Stimulated activated CD4-positive, alpha-beta T cell treated with anti-CD3 and anti-CD28 coated beads, Interleukin-1b, Interleukin-23, amount 100 ng/mL, for 48 hours (primary cell): Measurements from ENCODE around the gene SRMS.

Experiments
- DNase-seq: peaks from one replicate; pipeline ENCODE4 v3.0.0-alpha.2; 2020

The SRMS gene, protein sequence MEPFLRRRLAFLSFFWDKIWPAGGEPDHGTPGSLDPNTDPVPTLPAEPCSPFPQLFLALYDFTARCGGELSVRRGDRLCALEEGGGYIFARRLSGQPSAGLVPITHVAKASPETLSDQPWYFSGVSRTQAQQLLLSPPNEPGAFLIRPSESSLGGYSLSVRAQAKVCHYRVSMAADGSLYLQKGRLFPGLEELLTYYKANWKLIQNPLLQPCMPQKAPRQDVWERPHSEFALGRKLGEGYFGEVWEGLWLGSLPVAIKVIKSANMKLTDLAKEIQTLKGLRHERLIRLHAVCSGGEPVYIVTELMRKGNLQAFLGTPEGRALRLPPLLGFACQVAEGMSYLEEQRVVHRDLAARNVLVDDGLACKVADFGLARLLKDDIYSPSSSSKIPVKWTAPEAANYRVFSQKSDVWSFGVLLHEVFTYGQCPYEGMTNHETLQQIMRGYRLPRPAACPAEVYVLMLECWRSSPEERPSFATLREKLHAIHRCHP

DNA sequence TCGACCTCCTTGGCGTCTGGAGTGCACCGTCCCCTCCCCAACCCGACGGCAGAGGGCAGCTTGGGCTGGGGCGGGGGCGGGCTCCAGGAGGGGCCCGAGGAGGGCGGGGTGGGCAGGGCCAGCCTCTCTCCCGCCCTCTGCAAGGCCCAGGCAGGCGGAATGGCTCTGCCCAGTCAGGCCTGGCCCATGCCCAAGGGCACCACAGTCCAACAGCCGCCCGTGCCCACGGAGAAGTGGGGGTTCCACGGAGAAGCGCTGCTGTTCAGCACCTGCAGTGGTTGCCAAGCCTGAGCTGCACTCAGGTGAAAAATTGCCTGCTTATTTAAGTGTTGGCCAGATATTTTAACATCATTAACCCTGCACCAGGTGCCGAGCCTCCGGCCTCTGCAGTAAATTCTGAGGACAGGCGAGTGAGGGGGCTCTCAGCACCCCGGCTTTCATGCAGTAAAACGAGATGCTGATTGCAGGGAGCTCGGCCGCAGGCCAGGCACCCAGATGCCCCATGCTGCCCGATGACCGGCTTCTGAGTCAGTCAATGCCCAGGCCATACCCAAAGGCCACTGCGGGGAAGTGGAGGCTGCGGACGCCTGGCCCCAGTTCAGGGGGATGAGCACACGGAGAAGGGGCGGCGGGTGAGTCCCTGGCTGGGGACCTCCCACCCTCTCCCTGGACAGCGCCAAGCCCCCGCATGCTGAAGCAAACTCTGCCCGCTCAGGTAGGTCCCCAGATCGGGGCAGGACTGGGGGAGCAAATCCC is at the start of gene SRMS:
TSS of gene SRMS (minus strand) at position 25 of the 756 bp plus-strand sequence. CDS start 286 bp downstream, outside the sequence.
- DNase-seq = no peak

DNA sequence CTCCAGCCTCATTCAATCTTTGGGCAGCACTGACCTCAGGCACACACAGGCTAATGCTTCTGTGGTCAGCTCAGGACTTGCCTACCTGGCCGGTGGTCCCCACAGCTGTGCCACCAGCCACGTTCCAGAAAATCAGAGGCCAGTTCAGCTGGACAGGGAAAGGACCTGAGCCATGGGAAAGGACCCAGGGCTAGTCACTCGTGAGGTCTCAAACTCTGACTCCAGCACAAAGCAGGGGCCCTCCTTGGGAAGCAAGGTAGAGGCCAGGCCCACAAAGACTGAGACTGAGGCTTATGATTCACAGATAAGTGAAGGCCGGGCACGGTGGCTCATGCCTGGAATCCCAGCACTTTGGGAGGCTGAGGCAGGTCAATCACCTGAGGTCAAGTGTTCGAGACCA is 48.9 kb upstream of the SRMS start:
- DNase-seq = no peak

DNA sequence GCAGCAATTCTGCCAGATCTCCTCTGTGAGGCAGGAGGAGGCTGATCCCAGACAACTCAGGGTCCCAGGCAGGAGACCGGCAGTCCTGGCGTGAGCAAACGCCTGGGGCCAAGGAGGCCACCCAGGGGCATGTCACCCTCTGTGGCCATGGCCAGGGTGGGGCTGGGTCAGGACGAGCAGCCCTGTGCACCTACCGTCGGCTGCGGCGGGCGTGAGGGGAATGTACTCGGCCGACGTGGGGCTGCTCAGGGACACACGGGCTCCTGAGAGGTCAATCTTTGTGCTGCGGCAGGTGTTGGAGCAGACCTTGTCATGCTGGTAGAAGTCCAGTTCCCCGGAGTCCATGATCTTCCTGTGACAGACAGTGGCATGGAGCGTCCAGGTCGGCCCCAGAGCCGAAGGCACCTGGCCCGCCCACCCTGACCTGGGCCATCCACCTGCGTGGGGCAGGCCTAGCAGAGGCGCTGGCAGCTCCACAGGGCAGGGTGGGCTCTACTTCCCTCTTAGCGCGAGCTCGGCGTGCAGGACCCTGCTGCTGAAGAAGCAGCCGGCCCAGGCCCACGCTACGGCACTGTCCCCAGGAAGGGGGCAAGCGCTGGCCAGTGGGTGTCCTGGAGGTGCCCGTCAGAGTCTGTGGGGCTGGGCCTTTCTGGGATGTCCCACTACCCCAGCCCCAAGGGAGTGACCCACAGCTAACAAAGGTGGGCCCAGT is 48.0 kb upstream of the SRMS start:
- no peak for DNase-seq

DNA sequence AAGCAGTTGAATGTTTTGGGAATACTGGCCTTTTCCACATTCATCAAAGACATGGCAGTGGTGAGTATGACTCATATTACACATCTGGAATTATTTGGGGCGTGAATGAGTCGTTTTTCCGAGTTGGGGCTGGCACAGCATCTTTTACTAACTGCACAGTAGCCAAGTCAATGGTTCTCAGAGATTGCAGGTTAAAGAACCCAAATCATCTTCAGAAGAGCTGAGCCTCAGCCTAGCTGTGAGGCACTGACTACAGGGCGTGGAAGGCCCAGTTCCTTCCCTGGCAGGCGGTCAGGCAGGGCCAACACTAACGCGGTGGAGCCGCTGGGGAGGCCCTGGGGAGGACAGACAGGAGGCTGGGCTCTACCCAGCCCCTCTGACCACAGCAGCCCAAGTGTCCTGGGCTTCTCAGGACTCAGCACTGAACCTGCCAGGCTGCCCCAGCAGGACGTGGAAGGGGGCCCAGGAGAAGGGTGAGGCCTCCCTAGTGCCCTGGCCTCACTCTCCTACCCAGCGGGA is 46.6 kb upstream of the SRMS start:
- DNase-seq = no peak

DNA sequence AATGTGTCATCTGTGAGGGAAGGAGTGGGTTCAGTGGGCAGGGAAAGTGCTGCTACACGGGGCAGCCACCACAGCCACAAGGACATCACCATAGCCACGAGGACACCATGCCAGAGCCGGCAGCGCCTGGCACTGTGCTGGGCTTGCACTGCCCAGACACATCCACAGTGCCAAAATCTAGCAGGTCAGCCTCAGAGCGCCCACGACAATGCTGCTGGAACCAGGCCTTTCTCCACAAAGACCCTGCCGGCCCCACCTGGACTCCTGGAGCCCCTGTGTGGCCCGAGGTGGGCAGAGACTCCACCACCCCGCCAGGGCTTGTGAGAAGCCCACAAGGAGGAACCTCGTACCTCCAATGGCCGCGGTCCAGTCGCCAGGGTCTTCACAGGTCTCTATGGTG is 45.1 kb upstream of the SRMS start:
- no peak for DNase-seq

DNA sequence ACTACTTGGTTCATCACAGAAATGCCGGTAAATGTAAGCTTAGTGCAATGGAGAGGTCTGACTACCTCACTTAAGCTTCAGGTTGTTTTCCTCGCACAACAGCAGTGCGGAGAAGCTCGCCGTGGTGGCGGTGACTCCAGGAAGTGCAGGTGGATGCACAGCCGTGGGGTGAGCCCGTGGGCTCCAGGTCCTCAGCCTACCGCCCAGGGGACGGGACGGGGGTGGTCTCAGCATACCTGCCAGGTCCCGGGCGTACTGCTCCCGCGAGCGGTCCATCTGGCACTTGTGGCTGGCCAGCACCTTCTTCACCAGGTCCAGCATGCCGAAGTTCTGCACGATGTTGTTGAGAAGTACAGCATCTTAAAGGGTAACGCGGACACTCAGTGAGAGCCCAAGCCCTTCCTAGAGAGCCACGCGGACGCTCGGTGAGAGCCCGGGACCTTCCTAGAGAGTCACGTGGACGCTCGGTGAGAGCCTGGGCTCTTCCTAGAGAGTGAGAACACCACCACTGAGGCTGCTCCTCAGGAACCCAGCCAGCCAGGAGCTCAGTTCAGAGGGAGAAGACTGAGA is 44.3 kb upstream of the SRMS start:
- no peak for DNase-seq

DNA sequence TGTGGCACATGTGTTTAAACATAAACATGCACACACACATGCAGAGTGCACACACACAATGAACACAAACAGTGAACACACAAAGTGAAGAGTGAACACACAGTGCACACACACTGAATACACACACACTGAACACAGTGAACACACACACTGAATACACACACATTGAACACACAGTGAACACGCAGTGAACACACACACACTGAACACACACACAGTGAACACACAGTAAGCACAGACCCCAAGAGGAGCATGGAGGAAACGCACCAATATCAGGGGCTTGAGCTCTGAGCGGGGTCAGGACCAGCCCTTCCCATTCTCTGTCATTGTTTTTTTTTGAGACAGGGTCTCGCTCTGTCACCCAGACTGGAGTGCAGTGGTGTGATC is 43.6 kb upstream of the SRMS start:
- DNase-seq = no peak

DNA sequence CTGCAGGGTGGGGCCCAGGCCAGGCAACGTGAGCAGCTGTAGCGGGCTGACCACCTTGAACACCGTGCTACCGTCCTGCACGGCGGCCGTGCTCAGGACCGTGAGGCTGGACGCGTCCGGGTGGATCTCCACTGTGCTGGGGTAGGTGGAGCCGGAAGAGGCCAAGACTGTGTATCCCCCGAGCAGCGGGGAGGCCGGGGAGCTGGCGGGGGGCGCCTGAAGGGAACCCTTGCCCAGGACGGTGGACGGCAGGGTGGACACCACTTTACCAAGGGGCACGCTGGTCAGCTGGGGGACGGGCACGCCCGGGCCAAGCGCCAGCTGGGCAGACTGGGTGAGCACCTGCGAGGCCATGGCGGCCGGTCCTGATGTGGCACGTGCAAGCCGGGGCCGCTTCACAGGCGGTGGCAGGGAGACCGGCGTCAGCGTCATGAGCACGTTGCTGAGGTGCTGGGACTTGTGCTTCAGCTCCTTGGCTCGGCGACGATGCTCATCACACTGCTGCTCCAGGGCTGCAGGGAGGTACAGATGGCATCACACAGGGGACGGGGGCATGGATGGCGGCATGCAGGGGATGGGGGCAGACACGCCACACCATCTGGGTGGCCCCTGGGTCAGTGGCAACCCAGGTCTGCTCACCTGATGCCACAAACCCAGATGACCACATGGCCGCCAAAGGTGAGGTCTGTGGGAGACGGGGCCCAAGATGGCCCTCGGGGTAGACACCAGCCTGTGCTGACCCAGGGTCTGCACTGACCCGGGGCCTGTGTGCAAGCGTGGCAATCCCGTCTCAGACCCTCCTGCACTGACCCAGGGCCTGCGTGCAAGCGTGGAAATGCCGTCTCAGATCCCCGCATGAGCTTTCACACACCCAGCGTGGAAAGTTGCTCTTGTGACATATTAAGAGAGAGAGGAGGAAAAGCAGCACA is 42.9 kb upstream of the SRMS start:
- no peak for DNase-seq

DNA sequence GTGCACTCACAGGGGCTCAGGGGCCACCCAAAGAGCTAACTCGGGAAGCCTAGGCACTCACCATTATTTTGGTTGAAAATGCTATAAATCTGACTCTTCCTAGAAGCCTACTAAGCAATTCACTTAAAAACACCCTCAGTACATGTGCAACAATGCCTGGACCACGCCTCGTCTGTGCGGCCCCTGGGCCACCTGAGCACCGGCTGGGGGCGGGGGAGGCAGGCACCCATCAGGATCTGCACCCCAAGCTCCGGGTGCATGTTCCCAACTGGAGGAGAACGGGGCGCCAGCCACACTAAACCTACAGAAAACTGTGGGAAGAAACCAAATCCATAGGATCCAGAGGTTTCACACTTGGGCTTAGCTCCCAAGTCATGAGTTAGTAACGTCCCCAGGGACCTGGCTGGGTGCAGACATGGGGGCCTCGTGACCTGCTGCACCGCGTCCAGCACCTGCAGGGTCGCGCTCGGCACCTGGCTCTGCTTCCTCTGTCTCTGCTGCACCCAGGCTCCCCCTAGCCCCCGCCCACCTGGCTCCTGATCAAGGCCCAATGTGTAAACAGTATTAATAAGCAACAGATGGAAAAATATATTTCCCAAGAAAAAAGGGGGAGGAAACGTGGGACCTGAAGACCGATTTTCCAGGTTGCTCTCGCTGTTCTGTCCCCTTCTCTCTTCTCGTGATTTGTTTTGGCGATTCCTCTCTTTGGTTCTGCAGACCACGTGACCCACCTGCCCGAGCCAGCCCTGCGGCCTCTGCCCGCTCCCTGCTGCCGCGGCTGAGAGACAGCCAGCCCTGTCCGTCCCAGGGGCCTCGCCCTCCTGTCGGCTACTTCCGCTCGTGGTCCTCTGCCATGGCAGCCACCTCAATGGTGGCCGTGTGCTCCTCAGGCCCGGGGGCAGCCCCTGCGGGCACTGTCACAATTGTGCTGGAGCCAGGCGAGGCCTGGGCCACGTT is 42.0 kb upstream of the SRMS start:
- no peak for DNase-seq

DNA sequence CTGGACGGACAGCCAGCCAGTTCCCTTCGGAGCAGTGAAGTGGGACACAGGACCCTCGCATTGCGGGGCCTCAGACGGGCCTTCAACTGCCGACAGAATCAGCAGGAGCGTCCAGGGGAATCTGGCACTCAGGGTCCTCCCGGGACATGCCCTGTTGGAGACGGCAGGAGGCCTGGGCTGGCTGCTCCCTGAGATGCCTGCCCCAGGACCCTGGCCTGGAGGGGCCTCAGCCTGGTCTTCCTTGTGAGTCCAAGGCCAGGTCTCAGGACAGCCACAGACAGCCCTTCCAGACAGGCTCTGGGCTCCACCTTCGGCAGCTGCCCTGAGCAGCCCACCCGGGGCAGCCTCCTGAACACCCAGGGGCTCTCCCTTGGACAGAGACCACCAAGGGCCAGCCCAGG is 41.1 kb upstream of the SRMS start:
- DNase-seq = no peak

DNA sequence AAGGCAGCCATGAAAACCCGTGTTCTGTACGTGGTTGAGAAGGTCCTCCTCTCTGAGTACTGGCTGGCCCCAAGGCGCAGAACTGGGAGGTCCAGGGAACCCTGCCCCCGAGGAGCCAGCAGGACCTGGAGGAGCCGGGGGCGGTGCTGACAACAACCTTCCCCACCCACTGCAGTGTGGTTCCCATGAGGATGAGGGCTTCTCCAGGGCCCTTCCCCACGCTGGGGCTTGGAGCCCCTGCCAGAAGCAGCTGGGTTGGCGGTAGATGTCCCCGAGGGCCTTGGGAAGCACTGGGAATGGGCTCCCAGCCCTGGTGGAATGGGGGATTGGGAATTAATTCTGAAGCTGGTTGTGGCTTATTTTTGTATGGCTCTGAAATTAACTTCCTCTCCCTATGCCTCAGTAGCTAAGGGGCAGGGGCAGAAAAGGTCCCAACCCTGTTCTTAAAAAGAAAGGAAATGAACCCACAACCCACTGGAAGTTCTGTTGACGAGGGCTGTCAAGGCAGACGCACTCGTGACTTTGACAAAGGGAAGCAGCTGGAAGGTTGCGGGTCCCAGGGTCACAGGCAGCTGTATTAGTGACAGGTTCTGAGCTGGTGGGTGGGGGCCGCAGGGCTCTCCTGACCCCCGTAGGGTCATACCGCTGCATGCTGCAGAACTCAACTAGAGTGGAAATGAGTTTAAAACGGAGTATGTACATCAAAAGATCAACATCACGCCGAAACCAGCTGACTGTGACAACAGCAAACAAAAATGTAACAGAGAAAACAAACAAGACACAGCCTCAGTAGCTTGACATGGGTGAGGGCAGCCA is 40.4 kb upstream of the SRMS start:
- DNase-seq = no peak

DNA sequence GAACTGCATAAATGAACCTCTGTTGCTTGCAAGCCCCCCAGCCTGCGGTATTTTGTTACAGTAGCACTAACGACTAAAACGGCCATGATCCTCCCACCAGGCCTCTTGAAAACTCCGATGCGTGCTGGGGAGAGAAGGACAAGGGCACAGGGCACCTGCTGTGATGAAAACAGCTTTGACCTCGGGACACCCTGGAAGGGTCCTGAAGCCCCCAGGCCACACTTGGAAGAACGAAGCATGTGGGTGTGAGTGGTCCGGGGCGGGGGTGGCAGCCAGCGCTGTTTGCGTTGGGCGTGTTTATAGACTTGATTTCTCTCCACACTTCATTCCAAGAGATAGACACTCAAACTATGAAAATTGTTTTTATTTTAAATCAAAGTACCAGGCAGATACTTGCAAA is 39.7 kb upstream of the SRMS start:
- no peak for DNase-seq

DNA sequence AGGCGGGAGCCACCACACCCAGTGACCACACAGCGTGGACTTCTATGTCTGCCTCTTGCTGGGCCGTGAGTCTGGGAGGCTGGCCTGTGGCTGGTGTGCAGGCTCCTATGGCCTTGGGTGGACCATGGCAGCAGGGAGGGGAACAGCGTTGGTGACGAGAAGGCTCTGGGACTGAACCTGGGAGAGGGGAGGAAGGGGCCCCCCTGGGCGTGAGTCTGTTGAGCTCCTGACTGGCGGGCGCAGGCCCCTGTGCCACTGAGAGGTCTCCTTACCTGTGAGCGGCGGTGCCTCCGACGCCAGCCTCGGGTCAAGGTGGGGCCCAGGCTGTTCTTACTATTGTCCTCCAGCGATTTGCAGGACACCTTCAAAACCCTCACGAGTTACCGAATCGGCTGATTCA is 39.2 kb upstream of the SRMS start:
- DNase-seq = no peak

DNA sequence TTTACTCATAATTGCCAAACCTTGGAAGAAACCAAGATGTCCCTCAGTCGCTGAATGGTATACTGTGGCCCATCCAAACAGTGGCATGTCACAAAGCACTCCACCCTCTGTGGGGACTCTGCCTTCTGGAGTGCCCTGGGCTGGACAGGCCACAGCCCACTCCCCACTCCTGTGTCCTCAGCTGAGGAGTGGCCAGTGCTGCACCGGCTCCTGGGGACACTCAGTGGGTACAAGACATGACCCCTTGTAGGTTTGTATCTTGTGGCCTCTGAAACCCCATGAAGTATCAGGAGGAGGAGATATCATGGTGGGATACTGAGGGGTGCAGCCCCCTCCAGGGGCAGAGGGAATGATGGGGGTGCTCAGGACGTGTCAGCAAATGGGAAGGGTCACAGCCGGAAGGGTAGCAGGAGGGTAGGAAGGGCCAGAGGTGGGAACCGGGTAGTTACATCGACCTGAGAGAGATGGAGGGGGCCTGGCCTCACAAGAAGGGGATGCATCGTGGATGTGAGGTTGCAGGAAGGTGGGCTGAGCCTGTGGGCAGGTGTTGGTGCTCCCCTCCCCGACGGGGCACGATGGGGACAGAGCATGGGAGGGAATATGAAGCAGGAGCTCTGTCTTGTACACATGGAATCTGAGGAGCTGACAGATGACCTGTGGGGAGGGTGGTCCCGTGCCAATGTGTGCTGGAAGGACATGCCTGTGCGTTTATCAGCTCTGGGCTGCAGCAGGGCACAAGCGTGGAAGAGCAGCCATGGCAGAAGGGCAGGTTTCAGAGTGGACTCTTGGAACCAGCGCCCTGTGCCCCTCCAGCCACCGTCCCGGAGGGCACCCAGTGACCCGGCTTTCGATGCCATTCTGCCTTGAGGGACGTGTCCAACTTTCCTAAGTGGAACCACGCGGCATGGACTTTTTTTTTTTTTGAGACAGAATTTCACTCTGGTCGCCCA is 38.3 kb upstream of the SRMS start:
- DNase-seq = no peak

DNA sequence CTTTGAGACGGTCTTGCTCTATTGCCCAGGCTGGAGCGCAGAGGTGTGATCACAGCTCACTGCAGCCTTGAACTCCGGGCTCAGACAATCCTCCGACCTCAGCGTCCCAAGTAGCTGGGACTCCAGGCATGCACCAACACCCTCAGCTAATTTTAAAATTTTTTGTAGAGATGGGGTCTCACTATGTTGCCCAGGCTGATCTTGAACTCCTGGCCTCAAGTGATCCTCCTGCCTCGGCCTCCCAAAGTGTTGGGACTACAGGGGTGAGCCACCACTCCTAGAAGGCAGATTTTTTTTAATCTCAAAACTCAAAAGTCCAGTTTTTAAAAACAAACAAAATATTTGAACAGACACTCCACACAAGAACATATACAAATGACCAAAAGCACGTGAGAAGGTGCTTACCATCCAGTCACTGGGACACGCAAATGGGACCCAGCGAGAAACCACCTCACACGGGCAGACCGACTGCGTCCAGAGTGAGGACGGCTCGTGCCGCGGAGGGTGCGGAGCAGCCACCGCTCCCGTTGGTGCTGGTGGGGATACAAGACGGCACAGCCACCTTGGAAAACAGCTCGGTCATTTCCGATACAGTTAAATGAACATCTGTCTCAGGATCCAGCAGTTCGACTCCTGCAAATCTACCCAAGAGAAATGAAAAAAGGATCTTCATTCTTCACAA is 35.0 kb upstream of the SRMS start:
- DNase-seq = no peak

DNA sequence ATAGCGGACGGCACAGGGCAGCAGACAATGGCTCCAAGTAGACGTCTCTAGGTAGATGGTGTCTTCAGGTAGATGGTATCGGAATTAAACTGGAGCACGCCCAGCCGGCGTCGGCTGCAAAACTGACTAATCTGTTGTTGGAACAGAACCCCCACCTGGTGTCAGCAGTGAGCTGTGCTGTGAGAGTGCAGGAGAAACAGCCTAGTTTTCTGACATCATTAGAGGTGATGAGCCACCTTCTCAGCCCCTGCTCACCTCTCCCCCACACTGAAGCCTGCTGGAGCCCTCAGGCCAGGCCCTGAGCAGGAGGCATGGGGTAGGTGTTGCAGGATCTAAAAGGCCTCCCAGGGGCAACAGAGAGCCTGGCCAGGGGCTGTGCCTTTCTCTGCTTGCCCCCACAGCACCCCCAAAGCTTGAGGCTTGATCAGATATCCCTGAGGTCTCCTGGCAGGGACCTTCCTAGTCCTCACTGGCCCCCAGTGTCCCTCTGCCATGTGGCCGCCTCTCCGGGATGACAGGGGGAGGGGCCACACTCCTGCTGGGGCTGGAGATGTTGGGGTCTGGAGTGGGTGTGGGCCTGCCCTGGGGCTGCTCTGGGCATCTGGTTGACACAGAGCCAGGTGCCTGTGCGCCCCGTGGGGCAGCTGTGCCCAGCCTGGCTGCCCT is 33.4 kb upstream of the SRMS start:
- DNase-seq = peak; percentile 76

DNA sequence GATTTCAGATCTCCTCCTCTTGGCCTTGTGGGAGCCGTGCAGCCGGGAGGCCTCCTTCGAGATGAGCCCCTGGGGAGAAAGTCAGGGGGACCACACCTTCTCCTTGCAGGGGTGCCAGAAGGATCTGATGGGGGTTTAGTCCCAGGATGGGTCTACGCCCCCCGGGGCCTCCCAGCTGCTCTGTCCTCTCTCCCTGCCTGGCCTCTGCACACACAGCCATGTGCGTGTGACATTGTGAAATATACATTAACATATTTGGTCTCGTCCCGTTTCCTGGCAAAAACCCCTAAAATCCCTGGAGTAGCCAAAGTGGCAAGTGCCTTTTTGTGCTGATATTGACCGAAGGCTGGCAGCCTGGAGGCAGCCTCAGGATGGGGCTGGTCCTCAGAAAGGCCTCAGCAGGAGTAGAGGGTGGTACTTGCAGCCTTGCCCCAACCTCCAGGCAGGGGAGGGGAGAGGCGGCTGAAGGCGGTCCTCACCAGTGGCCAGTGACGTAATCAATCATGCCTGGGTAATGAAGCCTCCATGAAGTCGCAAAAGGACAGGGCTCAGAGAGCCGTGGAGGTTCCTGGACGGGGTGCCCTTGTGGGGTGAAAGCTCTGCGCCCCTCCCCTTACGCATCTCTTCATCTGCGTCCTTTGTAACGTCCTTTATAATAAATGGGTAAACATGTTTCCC is 31.6 kb upstream of the SRMS start:
- DNase-seq = no peak
